Skin of body (tissue), 2 donors: ENCODE measurements around the gene SH3PXD2A. TPM values are rescaled to one million over a fixed set of nuclear protein-coding genes. Genes with fewer than 3 reads are reported as not detected.
A peak's percentile ranks its signal among the peaks of the same experiment; 100 is the strongest.

ENCODE experiments used
- DNase-seq: peaks from one replicate; lab custom pipeline; 2025; lab: John Stamatoyannopoulos, UW
- total RNA-seq: library from RNA; depleted of rRNA; stranded (reverse); fragments of >200 nt; gene quantifications from one replicate; pipeline ENCODE4 v1.2.3, GENCODE V29; 2014

The SH3PXD2A gene
- total RNA-seq, 1 donor from 2014 or later = 52.0 TPM

DNA sequence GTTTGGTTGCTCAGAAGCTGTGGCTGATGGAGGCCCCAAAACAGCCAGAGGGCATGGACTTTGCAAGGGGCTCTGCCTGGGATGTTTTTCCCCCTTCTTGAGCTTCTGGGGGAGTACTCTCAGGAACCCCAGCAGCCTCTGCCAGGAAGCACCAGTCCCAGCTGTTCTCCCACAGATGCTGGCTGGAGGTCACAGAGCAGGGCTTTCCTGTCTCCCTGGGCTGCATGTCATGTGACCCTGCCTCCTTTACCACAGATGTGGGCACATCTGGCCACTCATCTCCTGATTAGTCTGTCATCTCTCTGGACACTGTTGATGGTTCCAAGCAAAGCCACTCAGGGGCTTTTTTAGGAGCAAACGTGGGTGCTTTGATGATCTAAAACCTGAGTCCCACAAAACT lies 225.2 kb downstream of the SH3PXD2A start:
- no peak for DNase-seq

DNA sequence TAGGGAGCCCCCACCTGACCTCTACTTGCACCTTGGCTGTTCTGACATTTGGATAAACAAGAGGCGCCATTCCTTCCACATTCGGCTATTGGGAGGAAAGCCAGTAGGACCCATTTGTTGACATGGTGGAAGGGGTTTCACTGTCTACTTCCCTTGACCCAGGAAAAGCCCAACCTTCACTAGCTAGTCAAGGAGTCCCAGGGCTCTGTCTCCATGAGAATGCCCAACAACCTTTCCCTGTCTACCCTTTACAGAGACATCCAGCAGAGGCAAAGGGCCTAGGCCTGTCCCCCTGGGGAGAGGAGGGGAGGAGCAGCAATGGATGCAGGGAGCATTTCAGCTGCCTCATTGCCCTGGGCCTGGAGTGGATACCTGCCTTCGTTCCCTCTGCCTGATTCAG lies 225.8 kb downstream of the SH3PXD2A start:
- DNase-seq = no peak

DNA sequence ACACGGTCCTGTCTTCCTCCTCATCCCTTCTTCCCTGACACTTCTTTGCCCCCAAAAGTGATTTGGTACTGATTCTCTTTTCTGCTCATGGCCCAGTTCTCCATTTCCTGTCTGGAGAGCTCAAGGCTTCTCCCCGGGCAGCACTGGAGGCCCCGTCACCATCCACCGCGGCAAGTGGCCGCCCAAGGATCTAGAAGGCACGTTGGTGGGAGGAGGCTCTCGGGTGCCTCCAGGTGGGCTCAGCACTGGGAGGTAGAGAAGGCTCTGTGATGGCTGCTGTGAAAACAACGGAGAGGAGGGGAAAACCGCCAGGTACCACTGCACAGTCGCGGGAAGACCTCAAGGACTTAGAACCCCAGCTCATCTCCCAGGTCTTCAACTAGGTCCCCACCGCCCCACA lies 227.5 kb downstream of the SH3PXD2A start:
- DNase-seq = no peak

DNA sequence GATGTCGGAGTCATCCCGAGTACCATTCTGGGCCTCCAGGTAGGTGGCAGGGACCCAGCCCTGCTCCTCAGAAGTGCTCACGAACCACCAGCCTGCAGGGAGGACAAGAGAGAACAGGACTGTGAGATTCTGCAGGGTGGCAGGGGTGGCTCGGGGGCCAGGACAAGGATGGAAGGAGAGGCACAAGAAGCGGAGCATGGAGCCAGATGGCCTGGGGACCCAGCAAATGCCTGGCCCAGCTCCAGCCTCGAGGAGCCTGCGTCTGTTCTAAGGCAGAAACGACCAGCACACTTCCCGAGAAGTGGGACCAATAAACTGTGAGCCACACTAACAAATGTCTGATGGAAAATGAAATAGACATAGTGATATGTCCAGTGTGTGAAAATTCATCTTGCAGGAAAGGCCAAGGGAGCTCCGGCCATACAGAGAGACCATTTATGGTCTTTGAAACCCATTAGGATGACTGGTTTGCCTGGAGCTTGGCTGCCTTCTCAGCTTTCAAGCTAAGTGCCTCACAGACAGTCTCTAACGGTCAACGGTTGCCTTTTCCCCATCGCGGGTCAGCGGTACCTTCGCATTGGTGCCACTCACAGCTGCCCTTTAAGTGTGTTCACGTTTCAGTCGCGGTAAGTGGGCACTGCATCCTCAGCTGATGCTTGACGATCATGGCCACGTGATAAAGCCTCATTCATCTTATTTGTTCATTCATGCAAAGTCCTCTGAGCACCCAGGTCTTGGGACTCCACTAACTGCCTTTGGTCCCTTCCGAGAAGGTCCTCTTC lies 228.1 kb downstream of the SH3PXD2A start:
- no peak for DNase-seq

DNA sequence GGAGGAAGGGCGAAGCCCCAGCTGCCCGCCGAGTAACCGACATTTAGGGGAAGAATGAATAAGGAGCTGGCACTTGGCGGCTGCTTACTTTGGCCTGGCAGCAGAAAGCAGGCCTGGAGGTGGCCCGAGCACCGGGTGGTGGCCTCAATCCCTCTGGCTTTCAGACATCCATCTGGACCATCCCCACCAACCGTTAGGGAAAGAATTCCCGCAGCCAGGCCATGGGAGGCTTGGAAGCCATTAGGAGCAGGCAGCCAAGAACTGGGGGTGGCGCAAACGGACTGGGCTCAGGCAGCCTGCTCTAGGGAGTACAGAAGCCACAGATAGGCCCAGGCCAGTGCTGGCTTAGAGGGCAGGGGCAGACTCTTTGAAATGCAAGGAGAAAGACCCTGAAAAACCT lies 229.2 kb downstream of the SH3PXD2A start:
- no peak for DNase-seq

- no peak for DNase-seq
Measured at GRCh38 chr10:103622935-103623574, 232.3 kb downstream of the SH3PXD2A start.

DNA sequence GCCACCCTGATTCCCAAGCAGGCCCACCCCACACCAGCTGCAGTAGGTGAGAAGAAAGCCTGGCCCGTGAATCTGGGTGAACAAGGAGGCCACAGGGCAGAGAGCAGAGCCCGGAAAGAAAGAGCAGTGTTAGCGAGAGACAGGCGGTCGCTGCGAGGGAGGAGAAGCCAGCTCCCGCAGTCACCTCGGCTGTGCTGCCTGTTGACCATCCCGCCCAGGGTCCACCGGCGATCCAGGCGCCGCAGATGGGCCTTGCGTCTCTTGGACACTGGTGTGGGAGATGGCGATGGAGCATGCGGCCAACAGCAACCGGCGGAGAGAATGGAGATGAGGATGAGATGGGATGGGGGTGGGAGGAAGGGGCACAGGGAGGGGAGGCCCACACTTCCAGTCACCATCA lies 233.1 kb downstream of the SH3PXD2A start:
- no peak for DNase-seq

DNA sequence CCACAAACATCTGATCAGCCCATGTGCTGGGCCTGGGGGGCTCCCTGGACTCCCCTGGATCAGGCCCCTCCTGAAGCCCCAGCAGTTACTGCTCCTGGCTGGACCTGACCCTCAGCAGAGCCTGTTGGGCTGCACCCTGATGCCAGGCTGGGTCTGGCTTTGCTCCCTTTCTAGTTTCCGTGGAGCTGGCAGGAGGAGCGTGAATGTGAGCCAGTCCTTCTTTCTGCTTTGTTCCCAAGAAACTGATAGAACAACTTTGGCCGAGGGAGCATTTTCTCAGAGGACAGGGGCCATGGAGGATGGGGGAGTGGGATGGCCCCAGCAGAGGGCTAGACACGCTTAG lies 233.6 kb downstream of the SH3PXD2A start:
- no peak for DNase-seq

DNA sequence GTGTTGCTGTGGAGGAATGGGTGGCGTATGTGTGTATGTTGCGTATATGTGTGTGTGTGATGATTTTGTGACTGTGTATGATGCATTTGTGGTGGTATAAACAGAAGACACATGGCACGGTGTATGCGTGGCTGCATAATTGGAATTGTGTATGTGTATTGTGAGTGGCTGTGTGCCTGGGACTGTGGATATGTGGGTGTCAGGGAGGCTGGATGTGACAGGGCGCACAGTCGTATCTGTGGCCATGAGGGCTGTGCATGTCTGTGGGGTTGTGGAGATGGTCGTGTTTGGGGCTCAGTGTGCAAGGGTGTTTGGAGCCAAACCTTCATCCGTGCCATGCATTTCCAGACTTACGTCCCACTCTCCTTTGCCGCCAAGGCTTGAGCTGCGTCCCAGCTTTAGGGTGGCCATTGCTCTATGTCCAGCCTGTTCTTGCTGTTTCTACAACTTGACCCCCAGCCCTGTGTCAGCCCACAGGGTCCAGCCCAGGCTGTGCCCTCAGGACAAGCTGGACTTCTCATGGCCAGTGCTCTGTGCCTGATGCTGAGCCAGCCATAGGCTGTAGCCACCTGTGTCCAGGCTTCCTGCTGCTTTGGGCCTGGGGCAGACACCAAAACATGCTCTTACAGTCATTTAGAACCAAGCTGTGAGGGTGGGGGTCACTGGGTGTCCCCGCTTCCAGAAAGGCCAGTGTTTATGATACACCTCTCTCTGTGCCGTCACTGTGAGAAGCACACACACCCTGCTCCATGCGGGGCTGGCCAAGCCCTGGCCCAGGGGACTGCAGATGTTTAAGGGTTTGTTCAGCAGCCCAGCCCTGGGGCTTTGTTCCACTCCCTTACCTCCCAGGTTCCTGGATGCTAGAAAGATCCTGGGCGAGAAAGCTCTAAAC lies 234.2 kb downstream of the SH3PXD2A start:
- DNase-seq = no peak

DNA sequence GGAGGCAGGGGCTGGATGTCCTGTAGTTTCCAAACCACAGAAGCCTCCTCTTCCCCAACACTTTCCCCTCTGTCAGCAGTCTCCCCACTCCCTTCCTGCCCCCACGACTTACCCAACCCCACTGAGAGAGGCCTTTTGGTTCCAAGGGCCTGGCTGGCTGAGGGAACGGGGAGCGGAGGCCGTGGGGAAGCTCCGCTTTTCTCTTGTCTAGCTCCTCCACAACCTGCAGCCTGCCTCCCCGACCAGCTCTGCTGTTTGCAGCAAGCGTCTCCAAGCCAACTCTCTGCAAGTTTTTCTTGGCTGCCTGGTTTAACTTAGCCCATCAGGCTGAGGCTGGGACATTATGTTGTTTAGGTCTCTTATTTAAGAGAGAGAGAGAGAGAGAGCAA lies 235.0 kb downstream of the SH3PXD2A start:
- DNase-seq = no peak

GRCh38 chr10:103619424-103620351 lies 235.7 kb downstream of the SH3PXD2A start:
- DNase-seq = no peak

DNA sequence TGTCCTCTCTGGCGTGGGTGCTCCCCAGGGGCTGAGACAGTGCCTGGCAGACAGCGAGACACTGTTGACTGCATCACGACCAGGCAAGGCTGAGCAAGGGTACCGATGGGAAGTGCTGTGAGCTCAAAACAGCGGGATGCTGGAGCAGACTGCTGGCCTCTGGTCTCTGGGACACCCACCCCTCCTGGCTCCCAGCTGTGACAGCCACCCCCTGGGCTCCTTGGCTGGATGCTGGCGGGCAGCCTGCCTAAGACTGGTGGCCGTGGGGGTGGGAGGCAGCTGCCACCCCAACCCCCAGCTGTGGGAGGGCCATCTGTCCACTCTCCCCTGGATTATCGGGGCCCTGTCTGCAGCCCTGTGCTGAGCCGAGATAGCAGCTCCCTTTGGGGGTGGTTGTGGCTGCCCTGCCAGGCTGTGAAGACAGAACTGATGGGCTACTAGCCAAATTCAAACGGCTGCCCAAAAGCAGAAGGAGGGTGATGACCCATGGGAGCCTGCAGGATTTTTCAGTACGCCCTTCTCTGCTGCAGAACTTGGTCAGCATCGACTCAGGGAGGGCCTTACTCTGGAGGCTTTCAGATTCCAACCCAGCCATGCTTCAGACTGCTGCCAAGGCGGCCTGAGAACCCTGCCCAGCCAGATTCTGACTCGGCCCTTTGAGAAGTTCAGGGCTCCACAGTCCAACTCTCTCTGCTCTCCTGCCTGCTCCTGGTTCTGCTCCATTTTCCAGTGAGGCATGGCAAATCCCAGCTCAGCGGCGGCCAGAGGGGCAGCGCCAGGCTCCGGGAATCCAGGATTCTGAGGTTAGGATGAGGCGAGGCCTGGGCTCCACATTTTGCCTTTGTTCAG lies 236.6 kb downstream of the SH3PXD2A start:
- peak; percentile 31 for DNase-seq

- no peak for DNase-seq
Measured at GRCh38 chr10:103617602-103618385, 237.6 kb downstream of the SH3PXD2A start.

DNA sequence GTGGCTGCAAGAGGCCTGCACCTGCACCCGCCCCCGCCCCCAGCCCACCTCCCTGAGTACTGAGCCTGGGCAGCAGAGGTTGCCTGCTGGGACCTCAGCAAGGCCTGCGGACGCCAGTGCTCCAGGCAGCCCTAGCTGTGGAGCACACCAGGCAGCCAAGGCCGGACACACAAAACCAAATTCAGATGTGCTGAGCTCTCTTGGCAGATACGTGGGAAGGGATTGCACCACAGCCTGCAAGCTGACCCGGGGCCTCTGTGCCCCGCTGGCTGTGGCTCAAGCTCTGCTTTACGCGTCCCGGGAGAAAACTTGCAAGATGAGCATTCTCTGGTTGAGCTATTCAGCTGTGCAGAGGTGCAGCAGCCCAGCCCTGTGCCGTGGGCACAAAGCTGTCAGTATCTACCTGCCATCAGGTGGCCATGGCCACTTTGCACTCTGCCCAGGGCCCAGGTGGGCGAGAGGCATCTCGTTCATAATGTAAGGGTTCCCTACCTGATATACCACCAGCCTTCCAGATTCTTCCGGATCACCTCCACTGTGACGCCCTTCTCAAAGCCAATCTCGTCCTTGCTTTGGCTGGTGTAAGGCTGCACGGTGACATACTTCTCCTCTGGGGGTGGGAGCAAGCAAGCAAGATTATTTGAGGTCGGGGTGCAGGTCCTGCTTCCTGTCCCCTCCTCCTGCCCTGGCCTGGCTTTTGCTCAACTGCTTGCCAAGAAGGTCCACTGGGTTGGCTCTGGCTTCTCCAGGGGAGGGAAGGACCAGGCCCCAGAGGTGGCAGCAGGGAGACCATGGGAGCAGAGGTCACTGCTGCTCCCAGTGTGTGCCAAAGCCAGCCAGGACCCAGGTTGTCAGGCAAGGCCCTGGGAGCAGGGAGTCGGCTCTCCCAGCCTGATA lies 238.4 kb downstream of the SH3PXD2A start:
- DNase-seq = peak; percentile 54

- DNase-seq = peak; percentile 78
Measured at GRCh38 chr10:103614306-103615158, 240.8 kb downstream of the SH3PXD2A start.

DNA sequence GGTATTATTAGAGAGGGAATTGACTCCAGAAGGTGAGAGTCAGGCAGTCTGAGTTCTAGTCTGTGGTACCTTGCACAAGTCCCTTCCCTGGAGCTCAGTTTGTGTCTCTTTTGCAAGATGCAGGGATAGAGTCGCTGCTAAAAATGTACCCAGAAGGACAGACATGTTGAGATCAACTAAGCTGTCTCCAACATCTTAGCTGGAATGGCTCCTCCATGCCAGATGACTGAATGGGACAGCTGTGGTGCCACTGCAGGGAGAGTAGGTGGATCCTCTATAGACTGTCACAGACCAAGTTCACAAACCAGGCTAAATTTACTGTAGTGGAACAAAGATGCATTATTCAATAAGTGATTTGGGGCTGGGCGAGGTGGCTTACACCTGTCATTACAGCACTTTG lies 241.8 kb downstream of the SH3PXD2A start:
- DNase-seq = no peak
